NCI-H526 treated with DMSO at 0.1 percent for 48 hours (cell line): ENCODE data around the gene CLASP1.
"Not testable (repeated sequence)": the region's sequence is repeated elsewhere in the genome, so short reads cannot be mapped to it uniquely, and the experiment has no call there.

Source experiments
- DNase-seq: peaks from one replicate; lab custom pipeline; 2025; lab: John Stamatoyannopoulos, UW

The CLASP1 gene

DNA sequence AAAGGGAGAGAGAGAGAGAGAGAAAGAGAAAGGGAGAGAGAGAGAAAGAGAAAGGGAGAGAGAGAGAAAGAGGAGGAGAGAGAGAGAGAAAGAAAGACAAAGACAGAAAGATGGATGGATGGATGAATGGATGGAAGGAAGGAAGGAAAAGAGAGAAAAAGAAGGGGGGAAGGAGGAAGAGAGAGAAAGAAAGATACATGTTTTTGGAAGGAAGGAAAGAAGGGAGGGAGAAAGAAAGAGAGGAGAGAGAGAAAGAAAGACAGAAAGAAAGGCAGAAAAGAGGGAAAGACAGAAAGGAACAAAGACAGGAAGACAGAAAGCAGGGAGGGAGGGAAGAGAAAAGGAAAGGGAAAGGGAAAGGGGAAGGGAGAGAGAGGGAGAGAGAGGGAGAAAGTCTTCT lies 67.0 kb downstream of the CLASP1 start:
- no peak for DNase-seq

DNA sequence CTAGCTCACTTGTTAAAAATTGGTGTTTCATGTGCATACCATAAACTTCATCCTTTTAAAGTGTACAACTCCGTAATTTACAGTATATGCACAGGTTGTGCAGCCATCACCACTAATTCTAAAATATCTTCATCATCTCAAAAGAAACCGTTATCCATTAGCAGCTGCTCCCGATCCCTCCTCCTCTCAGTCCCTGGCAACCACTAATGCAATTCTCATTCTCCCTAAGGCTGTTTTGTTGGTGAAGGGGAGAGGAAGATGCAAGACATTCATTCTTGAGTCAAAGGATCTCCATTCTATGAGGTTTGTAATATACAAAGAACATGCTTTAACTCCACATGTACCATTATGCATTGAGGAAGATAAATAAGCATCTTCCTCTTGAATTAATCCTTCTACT lies 70.0 kb downstream of the CLASP1 start:
- no peak for DNase-seq

DNA sequence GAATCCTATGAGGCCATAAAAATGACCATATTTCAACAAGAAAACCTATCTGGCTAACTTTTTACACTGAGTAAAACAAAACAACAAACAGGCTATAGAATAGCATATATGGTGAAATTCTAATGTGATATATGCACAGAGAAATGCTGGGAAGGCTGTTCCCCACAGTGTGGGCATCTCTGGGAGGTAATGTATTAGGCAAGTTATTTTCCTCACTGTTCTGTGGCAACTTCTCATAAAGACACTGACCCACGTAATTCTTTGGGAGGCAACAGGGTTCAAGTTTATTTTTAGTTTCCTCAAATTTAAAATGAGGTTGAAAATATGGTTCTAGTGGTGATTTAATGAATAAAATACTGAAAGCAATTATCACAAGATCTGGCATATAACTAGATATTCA lies 71.9 kb downstream of the CLASP1 start:
- DNase-seq: no peak

DNA sequence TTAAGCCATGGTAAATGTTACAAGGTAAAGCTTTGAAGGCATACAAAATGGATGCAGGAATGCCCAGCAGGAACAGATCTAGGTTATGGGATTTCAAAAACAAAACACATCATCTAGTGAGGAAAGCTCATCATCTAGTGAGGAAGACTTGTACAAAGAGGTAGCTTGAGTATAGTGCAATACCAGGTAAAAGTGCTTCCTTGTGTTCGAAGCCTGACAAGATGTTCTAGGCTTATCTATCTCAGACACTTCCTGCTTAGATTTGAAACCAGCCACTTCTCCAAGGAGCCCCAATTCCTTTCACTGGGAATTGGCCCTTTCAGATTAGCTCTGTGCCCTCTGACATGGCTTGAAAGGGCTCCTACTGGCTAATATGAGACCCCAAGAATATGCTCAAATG lies 73.0 kb downstream of the CLASP1 start:
- DNase-seq: no peak

DNA sequence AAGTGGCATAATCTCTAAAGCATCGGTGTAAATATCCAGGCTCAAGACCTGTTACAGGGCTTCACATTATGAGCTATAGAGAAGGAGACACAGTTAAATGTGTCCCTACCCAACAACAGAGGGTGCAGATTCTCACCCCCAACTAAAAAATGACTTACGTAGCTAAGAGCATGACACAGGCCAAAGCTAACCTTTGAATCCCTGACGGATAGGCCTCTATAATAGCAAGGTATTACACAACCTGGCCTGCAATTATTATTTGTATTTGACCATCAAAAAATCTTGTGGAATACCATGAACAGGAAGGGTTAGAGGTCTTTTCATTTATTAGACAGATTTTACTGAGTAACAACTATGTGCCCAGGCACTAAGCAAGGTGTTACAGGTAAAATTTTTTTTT lies 73.5 kb downstream of the CLASP1 start:
- DNase-seq: no peak

DNA sequence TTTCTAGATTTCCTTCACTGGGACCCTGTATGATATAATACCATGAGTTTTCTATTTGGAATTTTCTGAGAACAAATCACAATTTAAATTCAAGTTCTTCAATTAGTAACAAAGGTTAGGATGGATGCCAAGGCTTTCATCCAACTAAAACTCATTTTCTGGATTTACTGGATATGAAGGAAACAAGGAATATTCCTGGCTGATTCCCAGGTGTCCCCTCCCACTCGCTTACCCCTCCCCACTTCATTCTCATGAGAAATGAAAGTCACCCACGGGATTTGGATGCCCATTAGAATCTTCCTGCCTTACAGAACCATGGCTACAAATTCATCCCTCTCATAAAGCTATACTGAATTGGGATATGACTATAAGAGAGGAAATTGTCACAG lies 78.6 kb downstream of the CLASP1 start:
- DNase-seq: no peak

DNA sequence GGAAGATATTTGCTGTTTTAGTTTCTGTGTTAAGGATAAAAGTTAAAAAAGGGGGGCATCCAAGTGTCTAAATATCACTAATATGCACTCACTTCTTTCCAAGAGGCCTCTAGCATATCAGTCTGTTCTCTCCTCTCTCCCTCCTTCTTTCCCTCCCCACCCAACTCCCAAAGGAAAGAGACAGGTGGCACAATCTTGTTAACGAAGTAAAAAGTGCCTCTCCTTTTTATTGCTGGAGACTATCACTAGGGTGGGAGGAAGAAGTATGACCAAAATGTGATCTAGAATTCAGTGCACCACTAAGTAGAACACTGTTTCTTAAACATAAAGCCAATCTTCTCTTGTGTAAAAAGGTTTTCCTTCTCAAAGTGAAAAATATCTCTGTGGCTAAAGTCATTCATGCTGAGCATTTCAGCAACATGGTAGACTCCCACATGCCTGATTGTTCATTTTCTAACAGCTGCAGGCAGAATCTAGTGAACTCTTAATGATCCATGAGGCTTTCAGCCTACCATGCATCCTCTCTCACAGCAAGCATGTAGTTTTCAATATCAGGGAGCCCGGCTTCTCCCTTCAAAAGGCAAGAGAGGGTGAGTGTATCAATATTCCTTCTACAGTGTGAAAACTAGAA lies 79.1 kb downstream of the CLASP1 start:
- no peak for DNase-seq

DNA sequence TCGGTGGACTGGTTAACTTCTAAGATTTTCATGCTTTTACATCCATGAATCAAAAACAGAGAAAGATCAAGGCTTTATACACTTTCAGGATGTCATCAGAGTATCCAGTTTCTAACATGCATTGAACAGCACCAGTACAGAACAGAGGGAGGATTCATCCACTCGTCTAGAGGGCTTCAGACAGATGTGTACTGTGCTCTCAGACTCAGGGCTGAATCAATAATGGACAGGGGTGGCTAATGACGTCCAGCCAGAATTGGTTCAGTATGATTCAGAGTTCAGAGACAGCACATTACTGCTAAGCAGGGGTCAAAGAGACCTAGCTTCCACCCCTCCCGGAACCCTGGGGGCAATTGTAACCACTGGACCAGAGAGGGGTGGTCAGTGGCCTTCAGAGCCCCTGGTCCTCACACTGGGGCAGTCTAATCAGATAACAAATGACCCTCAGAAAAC lies 81.3 kb downstream of the CLASP1 start:
- no peak for DNase-seq

DNA sequence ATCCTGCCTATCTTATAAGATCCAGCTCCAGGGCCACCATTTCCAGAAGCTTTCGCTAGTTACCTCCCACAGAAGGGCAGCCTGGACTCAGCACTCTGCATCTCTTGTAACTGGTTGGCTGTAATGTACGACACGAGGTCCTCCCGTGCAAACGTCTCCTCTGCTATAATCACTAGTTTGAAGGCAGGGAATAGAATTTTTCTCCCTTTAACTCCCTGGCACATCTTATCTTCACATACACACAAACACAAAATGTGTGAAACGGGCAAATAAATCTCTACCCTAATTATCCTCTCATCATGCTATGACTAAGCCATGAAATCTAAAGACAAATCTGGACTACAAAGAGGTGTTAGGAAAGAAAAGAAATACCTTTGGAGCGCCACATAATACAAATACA lies 81.8 kb downstream of the CLASP1 start:
- DNase-seq: no peak

DNA sequence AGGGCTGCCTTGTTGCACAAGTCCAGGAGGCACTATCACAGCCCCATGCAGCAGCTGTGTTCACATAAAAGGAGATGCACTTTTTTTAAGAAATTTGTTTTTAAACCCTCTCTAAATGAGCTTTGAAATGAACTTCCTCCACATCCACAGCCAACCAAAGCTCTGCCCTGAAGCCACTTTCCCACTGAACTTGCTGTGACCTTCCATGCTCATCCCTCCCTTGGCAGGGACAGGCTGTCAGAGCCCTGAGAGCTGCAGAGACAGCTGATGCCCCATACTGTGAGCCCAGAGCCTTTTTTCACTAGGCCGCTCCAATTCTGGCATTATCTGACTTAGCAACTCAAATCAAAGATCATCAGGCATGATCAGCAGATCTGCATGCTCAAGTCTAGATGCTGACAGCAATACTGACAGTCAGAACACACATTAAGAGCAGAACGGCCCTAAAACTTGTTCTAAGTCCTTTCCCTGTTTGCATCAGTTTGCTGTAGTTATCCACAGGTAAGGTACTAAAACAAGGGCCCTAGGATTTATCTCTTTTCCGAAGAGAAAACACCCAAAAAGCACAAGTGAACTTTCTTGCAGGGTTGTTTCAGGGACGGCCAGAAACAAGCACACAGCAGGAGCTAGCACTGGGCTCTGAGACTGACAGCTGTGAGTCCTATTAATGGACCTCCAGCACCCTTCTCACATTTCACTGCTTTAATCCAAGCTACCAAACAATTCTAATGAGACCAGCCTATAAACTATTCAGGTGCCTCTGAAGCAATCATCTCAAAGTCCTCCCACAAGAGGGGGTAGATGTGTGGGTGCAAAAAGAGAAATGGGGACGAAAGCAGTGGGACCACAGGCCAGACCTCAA lies 83.6 kb downstream of the CLASP1 start:
- no peak for DNase-seq

DNA sequence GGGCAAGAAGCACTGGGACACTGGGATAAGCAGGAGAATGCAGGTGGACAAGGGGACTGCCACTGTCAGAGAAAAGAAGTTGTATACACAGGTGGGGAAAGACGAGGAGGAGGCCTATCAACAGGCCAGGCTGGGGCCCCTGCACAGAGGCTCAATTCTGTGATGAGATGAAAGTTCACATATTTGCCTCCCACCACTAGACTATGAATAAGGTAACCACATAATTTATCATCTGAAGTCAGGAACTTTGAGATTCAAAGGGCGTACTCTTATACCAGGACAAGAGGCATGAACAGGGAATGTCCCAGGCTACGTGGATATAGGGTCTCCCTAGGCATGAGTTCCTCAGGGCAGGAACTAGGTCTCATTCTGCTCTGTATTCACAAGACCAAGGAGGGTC lies 84.4 kb downstream of the CLASP1 start:
- no peak for DNase-seq

DNA sequence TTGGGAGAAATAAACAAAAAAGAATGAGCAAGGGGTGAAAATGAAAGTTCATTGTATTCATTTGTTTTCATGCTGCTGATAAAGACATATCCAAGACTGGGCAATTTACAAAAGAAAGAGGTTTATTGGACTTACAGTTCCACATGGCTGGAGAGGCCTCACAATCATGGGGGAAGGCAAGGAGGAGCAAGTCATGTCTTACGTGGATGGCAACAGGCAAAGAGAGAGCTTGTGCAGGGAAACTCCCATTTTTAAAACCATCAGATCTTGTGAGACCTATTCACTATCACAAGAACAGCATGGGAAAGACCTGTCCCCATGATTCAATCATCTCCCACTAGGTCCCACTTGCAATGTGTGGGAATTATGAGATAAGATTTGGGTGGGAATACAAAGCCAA lies 85.5 kb downstream of the CLASP1 start:
- DNase-seq: not testable (repeated sequence)

DNA sequence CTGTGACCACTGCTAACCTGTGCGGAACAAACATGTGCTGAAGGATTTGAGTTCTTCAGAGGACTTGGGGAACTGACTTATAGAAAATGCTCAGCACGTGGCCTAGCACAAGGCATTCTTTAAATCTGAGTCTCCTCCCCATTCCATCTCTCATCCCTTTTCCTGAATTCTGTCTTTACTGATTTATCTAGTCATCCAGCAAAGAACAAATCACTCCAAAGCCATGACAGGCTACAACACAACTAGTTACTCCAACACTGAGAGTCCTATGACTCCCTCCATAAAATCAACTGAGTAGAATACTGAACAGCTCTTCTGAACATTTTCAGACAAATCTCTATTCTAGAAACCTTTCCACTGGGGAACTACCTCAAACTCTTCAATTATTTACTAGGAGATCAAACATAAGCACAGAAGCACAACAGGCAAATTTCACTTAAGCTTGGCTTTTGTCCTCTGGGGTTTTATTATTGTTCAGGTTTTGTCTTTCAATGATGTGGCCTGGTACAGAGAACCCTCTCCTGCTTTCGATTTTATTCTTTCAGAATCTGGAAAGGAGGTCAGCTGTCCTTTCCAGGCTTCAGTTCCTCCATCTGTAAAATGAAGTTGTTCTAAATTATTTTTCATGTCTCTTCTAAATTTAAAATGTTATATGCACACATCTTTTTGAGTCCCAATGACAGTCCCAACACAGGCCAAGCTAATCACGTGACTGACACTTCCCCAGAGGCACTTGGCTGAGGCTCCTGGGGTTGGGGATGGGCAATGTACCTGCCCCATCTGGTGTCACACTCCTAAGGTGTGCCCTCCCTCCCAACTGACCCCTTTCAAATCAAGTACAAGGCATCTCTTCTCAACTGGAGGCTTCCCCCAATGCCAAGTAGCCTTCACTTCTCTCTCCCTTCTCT lies 86.7 kb downstream of the CLASP1 start:
- DNase-seq: no peak

DNA sequence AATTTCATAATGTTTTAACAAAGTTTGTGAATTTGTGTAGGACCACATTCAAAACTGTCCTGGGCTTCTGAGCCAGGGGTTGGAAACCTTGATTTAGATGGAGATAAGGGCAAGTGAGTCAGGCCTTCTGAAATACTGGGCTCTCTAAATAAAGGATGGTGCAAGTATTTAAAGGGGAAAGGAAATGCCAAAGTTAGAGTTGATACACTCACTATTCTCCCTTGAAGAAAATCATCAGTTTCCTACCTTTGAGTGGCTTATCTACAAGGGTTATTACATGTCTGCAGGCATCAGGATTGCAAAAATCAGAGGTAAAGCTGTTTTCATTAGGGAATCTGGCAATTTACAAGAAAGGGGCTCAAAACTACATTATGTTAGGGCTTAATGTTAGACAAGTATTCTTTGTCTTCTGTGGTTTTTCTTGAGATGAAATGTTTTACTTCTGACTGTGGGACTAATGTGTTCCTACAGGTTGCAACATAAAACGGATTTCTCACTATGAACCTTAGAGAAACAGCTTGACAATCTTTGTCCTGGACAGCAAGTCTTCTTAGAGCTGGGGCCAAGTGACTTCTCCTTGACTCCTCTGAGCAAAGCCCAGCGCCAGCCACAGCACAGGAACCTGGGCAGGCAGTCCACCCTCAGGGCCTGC lies 87.5 kb downstream of the CLASP1 start:
- no peak for DNase-seq

DNA sequence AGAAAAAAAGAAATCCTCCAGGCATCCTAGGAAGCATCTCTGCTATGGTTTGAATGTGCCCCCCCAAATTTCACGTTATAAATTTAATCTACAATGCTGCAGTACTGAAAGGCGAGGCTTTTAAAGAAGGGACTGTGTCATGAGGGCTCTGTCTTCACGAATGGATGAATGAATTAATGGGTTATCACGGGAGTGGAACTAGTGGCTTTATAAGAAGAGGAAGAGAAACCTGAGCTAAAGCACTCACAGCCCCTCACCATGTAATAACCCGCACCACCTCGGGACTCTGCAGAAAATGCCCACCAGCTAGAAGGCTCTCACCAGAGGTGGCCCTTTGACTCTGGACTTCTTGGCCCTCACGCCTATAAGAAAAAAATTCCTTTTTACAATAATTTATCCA lies 90.9 kb downstream of the CLASP1 start:
- no peak for DNase-seq

DNA sequence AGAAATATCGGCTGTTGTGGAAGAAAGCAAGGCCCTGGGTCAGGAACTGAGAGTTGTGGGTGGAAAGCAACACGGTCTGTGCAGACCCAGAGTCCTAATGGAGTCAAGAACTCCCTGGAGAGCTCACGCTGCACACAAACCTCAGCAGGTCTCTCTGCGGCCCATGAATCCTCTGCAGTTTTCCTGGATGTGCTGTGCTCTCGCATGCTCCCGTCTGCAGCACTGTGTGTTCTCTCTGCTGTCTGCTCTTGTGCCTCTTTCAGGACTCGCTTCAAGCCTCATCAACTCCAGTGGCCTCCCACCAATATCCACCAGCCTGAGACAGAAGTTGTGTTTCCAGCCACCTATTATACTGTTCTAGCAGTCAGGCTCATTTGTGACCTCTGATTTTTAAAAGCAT lies 94.3 kb downstream of the CLASP1 start:
- DNase-seq: no peak

DNA sequence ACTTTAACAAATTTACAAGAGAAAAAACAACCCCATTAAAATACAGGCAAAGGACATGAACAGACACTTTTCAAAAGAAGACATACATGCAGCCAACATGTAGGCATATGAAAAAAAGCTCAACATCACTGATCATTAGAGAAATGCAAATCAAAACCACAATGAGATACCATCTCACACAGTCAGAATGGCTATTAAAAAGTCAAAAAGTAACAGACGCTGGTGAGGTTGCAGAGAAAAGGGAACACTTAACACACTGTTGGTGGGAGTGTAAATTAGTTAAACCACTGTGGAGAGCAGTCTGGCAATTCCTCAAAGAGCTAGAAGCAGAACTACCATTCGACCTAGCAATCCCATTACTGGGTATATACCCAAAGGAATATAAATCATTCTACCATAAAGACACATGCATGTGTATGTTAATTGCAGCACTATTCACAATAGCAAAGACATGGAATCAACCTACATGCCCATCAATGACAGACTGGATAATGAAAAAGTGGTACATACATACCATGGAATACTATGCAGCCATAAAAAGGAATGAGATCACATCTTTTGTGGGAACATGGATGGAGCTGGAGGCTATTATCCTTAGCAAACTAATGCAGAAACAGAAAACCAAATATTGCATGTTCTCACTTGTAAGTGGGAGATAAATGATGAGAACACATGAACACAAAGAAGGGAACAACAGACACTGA lies 96.6 kb downstream of the CLASP1 start:
- peak; percentile 75 for DNase-seq

DNA sequence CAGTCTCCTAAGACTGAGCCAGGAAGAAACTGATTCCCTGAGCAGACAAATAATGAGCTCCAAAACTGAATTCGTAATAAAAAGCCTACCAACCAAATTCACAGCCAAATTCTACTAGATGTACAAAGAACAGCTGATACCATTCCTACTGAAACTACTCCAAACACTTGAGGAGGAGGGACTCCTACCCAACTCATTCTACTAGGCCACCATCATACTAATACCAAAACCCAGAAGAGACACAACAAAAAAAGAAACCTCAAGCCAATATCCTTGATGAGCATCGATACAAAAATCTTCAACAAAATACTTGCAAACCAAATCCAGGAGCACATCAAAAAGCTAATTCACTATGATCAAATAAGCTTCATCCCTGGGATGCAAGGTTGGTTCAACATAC lies 98.6 kb downstream of the CLASP1 start:
- no peak for DNase-seq

DNA sequence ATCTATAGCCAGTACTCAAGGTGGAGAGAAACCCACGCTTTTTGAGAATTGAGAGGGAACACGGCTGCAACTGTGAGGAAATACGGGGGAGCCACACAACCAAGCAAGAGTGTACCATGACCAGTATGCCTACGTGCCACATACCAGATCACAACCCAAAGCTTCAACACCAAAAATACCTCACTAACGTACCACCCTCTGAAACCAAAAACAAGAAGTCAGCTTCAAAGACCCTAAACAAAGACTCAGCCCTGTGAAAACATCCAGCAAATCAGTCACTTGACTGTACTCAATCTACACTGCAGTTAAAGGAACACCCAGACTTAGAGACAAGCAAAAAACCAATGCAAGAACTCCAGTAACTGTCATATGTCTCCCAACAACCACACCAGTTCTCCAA lies 101.6 kb downstream of the CLASP1 start:
- no peak for DNase-seq

DNA sequence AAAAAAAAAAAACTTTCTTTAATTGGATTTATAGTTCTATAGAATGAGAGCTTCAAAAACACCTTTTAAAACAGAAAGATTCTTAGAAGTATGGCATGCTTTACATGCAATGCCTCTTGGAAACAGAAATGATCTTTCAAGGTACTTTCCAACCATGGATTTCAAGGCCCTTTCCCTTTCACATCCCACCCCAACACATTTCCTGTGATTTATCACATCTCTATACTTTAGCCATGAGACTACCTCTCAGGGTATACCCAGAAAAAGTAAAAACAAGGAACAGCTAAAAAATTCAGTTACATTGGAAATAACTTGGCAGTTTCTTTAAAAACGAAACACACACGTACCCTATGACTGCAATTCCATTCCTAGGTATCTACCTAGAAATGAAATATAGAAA lies 103.3 kb downstream of the CLASP1 start:
- no peak for DNase-seq

DNA sequence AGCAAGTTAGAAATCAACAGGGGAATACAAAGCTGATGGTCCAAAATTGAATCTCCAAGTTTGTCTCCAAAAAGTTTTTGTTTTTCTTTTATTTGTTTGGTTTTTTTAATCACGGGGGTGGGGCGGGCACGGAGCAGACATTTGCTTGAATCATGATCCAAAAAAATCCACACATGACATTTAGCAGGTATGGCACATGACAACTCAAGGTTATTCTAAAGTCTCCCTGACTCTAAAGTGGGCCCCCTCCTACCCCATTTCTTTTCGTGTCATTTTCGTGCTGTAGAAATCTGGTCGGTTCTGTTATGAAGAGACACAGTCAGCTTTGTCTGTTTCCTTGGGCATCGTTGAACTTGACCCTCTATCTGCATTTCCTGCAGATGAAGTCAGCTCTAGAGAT lies 104.0 kb downstream of the CLASP1 start:
- no peak for DNase-seq

DNA sequence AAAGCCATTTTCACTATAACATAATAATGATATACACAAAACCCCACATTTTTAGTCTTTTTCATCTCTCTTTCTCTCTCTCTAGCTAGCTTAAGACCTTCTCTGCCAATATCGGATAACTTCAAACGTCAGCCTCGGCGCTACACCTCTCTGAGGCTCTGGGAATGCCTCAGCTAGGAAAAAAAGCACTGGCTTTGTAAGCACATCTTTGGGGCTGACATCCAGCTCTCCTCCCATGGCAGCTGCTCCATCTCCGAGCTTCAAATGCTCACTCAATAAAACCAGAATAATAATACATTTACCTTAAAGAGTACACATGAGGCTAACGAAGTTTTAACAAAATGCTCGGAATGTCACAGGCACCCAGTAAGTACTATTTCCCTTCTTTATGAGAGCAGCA lies 107.8 kb downstream of the CLASP1 start:
- no peak for DNase-seq
